ENCODE measurements around the gene SEMA3C. TPM values are rescaled to one million over a fixed set of nuclear protein-coding genes. Genes with fewer than 3 reads are reported as not detected.

SEMA3C gene
- total and polyA plus RNA-seq, 8 donors: 0.28 to 11.3 (median 1.0) TPM

GRCh38 chr7:80960244-80960795 is 41.5 kb upstream of the SEMA3C start:
- intact Hi-C loops (cut with DNase I): no loop called here
- Histone ChIP-seq H3K4me3 (no peak overlapping the region), H3K9me3 (no peaks in the 10 kb centered on the region), H3K27ac (no peak overlapping the region), H3K4me1 (no peaks in the 10 kb centered on the region), H3K27me3 (no peaks in the 10 kb centered on the region), H3K36me3 (no peaks in the 10 kb centered on the region)
- no peak for DNase-seq
- TF ChIP-seq, protein P1, sequence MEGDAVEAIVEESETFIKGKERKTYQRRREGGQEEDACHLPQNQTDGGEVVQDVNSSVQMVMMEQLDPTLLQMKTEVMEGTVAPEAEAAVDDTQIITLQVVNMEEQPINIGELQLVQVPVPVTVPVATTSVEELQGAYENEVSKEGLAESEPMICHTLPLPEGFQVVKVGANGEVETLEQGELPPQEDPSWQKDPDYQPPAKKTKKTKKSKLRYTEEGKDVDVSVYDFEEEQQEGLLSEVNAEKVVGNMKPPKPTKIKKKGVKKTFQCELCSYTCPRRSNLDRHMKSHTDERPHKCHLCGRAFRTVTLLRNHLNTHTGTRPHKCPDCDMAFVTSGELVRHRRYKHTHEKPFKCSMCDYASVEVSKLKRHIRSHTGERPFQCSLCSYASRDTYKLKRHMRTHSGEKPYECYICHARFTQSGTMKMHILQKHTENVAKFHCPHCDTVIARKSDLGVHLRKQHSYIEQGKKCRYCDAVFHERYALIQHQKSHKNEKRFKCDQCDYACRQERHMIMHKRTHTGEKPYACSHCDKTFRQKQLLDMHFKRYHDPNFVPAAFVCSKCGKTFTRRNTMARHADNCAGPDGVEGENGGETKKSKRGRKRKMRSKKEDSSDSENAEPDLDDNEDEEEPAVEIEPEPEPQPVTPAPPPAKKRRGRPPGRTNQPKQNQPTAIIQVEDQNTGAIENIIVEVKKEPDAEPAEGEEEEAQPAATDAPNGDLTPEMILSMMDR (IDR thresholded peaks at IDR 0.05): no peak
- 87 to 90% methylated on average over 2 of the region's 2 CpGs for WGBS, 2 donors
- no peak for FAIRE-seq
- ATAC-seq: no peak

DNA sequence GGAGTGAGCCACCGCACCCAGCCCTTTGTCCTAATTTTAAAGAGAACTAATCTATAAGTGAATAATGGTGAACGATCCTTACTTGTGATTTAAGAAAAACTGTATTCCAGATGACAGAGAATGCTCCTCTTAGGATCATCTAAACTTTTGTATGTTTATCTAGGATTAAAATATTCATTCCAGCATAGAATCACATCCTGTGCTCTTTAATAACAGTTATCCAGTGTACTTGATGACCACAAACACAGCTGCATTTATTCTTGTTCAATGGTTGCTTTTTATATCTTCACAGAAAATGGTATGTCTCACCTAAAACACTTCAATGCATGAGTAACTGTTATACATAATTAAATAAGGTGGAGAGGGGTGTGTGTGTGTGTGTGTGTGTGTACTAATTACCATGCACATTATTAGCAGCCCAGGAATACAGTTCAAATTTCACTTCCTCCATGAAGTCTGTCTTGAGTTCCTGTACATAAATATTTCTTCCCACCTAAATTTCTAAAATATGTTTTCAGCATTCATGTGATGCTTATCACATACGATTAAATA is 38.5 kb upstream of the SEMA3C start:
- no peak for DNase-seq
- intact Hi-C loops (cut with DNase I): no loop called here
- H3K4me3 ChIP-seq: no peak overlapping the region
- no peaks in the 10 kb centered on the region for H3K27me3 ChIP-seq
- FAIRE-seq: no peak
- H3K27ac ChIP-seq: no peak overlapping the region
- no peaks in the 10 kb centered on the region for H3K4me1 ChIP-seq
- no peaks in the 10 kb centered on the region for H3K36me3 ChIP-seq
- no peak for ATAC-seq
- no peaks in the 10 kb centered on the region for H3K9me3 ChIP-seq
- TF ChIP-seq, protein P1 (IDR thresholded peaks at IDR 0.05): no peak
- WGBS, 2 donors: 83 to 96% methylated on average over 3 of the region's 3 CpGs

DNA sequence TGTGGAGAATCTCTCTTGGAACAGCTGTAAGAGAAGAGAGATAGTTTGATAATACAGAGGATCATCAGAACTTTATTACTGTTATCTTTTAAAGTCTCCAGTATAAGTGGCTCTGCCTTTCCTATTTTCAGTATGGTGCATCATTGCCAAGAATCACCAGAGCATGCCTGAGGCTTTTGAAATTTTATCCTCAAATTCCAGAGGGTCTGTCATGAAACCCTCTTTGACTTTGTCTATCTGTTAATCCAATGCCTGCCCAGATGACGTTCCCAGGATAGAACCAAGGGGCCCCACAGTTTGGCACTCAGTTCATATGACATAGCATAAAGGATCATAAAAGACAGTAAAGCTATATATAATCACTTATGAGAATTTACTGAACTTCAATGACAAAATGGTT is 35.3 kb upstream of the SEMA3C start:
- no peak for DNase-seq
- no peaks in the 10 kb centered on the region for H3K27me3 ChIP-seq
- intact Hi-C loops (cut with DNase I): no loop called here
- WGBS, 2 donors: 59 to 72% methylated on average over 1 of the region's 1 CpG
- FAIRE-seq: no peak
- no peak for ATAC-seq
- TF ChIP-seq, protein P1 (IDR thresholded peaks at IDR 0.05): no peak
- no peaks in the 10 kb centered on the region for H3K9me3 ChIP-seq
- H3K36me3 ChIP-seq: no peaks in the 10 kb centered on the region
- no peak overlapping the region for H3K27ac ChIP-seq
- no peak overlapping the region for H3K4me3 ChIP-seq
- H3K4me1 ChIP-seq: no peaks in the 10 kb centered on the region

DNA sequence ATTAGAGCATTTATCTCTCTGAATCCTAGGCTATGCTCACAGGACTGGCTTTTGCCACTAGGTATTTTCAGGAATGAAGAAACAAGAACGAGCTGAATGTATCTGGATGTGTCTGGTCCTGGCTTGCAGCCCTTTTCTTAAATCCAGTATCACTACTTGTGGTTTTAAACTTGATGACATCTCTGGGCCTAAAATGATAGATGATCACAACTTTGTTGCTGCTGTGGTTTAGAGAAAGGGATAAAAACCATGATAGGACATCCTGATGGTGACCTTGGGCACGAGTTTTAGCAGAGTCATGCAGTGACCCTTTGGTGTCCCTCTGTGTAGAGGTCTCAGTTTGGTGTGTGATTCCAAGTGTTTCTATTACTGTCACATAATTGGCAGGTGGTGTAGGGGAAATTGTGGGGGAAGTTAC is 31.7 kb upstream of the SEMA3C start:
- Histone ChIP-seq H3K27ac (no peak overlapping the region), H3K4me1 (no peaks in the 10 kb centered on the region), H3K4me3 (no peak overlapping the region), H3K27me3 (no peaks in the 10 kb centered on the region), H3K9me3 (no peaks in the 10 kb centered on the region), H3K36me3 (no peaks in the 10 kb centered on the region)
- ATAC-seq: no peak
- DNase-seq: no peak
- FAIRE-seq: no peak
- TF ChIP-seq, protein P1 (IDR thresholded peaks at IDR 0.05): no peak
- WGBS, 2 donors: 29 to 33% methylated on average over 2 of the region's 2 CpGs
- intact Hi-C loops (cut with DNase I): no loop called here

DNA sequence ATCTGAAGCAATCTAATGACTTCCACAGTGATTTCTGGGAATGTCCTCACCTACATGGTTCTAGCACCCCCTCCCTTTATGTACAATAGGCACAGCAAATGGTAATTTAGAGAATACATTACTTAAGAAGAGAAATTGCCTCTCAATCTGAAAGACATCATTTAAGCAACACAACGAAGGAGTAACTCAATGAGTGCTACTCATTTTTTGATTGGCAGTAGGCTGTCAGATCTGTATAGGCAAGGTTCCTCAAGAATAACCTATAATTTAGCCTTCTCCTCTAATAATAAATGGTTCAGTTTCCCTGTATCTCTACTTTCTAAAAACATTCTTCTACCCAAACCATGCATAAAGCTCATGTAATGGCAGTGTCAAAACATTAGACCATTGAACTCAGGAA is 30.6 kb upstream of the SEMA3C start:
- 62 to 79% methylated on average over 1 of the region's 1 CpG for WGBS, 2 donors
- no peak for FAIRE-seq
- TF ChIP-seq, protein P1 (IDR thresholded peaks at IDR 0.05): no peak

More for the DNA sequence above, 30.6 kb upstream of the SEMA3C start:
- H3K27me3 ChIP-seq: no peaks in the 10 kb centered on the region
- no peaks in the 10 kb centered on the region for H3K4me1 ChIP-seq
- no peak overlapping the region for H3K4me3 ChIP-seq
- no peak for DNase-seq
- no peaks in the 10 kb centered on the region for H3K9me3 ChIP-seq
- no peaks in the 10 kb centered on the region for H3K36me3 ChIP-seq
- intact Hi-C loops (cut with DNase I): no loop called here
- H3K27ac ChIP-seq: no peak overlapping the region
- ATAC-seq: no peak

Data from pancreas (tissue), 10 donors.